Panc1 (cell line): ENCODE measurements around the gene KIF24. TPM values are rescaled to one million over a fixed set of nuclear protein-coding genes. Genes with fewer than 3 reads are reported as not detected.

ENCODE experiments used
- ATAC-seq: fragments of 200-7000 bp; cut with Tn5 transposase; 2 replicates; pipeline ENCODE4 v1.9.1; 2020; ENCODE audit warnings: mild to moderate bottlenecking, moderate library complexity
- BruUV-seq: library from RNA; stranded (reverse); fragments of 400-500 nt; replicated peaks from 2 replicates; lab custom pipeline; 2021; lab: Mats Ljungman, UMichigan
- CTCF ChIA-PET: fragments of 300-600 bp; sonication (Branson Sonifier 250); formaldehyde crosslinking; loops from one replicate; lab custom pipeline; 2022; ENCODE audit warnings: antibody characterized with exemption; lab: Charles Lee
- POLR2A ChIA-PET: fragments of 300-600 bp; sonication (Branson Sonifier 250); formaldehyde crosslinking; loops from one replicate; lab custom pipeline; 2022; ENCODE audit warnings: antibody characterized with exemption; lab: Charles Lee
- DNase-seq: peaks from one replicate; pipeline ENCODE4 v3.0.0-alpha.2; 2010; ENCODE audit warnings: low read depth, low spot score
- H3K27ac ChIP-seq: 2 replicates; pipeline ENCODE4 v1.5.1; 2011; ENCODE audit warnings: mild to moderate bottlenecking, low read length, inconsistent platforms
- H3K27me3 ChIP-seq: fragments of 200-500 bp; sonication (Bioruptor generic); 2 replicates; pipeline ENCODE4 v1.6.0; 2014; ENCODE audit warnings: low read length, inconsistent platforms; ENCODE audit not compliant: control insufficient read depth, insufficient read depth
- H3K36me3 ChIP-seq: fragments of 200-500 bp; sonication (Bioruptor generic); 2 replicates; pipeline ENCODE4 v1.5.1; 2014; ENCODE audit warnings: inconsistent platforms, mild to moderate bottlenecking, low read length, moderate library complexity; ENCODE audit not compliant: control insufficient read depth, insufficient read depth
- H3K4me1 ChIP-seq: 2 replicates; pipeline ENCODE4 v1.5.1; 2011; ENCODE audit warnings: inconsistent platforms, mild to moderate bottlenecking, low read length, moderate library complexity; ENCODE audit not compliant: control insufficient read depth, insufficient read depth
- H3K4me3 ChIP-seq, 2 experiments: 2 replicates each; pipeline ENCODE4 v1.5.1; 2011 to 2012; ENCODE audit warnings: low read depth in 2 of 2, low read length in 2 of 2, mild to moderate bottlenecking in 2 of 2, inconsistent platforms in 1 of 2, moderate library complexity in 1 of 2
- H3K9me3 ChIP-seq: fragments of 200-500 bp; sonication (Bioruptor generic); 2 replicates; pipeline ENCODE4 v1.5.1; 2014; ENCODE audit warnings: low read depth, mild to moderate bottlenecking, inconsistent platforms, low read length, moderate library complexity; ENCODE audit not compliant: control insufficient read depth, insufficient read depth
- CTCF ChIP-seq: fragments of 450-650 bp; IDR thresholded peaks from 2 replicates; pipeline ENCODE4 v1.5.1; 2017; ENCODE audit warnings: mild to moderate bottlenecking
- POLR2AphosphoS5 ChIP-seq: IDR thresholded peaks from 2 replicates; pipeline ENCODE4 v1.6.1; 2012; ENCODE audit warnings: mild to moderate bottlenecking, low read depth, low read length, moderate library complexity
- SIN3A ChIP-seq: IDR thresholded peaks from 2 replicates; pipeline ENCODE4 v1.6.1; 2012; ENCODE audit warnings: low read depth, mild to moderate bottlenecking, low read length, moderate library complexity, borderline replicate concordance; ENCODE audit not compliant: insufficient read depth
- in situ Hi-C: cut with HindIII; loops from 2 replicates; pipeline ENCODE4 v1.10.0; 2016; ENCODE audit warnings: low sequenced_read_pairs, low pct_unique_long_range_greater_than_20kb
- intact Hi-C: fragments of 100-400 bp; cut with micrococcal nuclease; formaldehyde crosslinking; loops from one replicate; pipeline ENCODE4 v1.10.0; 2022; ENCODE audit not compliant: unreplicated experiment
- total RNA-seq: library from RNA; stranded (reverse); gene quantifications from one replicate; pipeline ENCODE4 v1.2.1, GENCODE V29; 2021; ENCODE audit not compliant: unreplicated experiment
- TF ChIP-seq, protein P1 (sequence below), 2 experiments: IDR thresholded peaks; 2 replicates each; pipeline ENCODE4 v1.6.1; 2011 to 2012; ENCODE audit warnings: low read depth in 2 of 2, control low read depth in 1 of 2, low read length in 1 of 2, mild to moderate bottlenecking in 1 of 2, moderate library complexity in 1 of 2; ENCODE audit not compliant: insufficient read depth in 1 of 2

Gene KIF24
- total RNA-seq, 1 experiment from 2014 or later, result 7.2 TPM

GRCh38 chr9:34374339-34374738 is 45.3 kb upstream of the KIF24 start:
- DNase-seq (no peak), ATAC-seq (no peak)
- Histone ChIP-seq H3K9me3 (no peaks in the 10 kb centered on the region), H3K27me3 (no peaks in the 10 kb centered on the region), H3K36me3 (no peaks in the 10 kb centered on the region), H3K27ac (no peak overlapping the region), H3K4me1 (peaks cover 10% of the 10 kb centered on the region), H3K4me3 (no peak overlapping the region)
- TF ChIP-seq, protein P1, sequence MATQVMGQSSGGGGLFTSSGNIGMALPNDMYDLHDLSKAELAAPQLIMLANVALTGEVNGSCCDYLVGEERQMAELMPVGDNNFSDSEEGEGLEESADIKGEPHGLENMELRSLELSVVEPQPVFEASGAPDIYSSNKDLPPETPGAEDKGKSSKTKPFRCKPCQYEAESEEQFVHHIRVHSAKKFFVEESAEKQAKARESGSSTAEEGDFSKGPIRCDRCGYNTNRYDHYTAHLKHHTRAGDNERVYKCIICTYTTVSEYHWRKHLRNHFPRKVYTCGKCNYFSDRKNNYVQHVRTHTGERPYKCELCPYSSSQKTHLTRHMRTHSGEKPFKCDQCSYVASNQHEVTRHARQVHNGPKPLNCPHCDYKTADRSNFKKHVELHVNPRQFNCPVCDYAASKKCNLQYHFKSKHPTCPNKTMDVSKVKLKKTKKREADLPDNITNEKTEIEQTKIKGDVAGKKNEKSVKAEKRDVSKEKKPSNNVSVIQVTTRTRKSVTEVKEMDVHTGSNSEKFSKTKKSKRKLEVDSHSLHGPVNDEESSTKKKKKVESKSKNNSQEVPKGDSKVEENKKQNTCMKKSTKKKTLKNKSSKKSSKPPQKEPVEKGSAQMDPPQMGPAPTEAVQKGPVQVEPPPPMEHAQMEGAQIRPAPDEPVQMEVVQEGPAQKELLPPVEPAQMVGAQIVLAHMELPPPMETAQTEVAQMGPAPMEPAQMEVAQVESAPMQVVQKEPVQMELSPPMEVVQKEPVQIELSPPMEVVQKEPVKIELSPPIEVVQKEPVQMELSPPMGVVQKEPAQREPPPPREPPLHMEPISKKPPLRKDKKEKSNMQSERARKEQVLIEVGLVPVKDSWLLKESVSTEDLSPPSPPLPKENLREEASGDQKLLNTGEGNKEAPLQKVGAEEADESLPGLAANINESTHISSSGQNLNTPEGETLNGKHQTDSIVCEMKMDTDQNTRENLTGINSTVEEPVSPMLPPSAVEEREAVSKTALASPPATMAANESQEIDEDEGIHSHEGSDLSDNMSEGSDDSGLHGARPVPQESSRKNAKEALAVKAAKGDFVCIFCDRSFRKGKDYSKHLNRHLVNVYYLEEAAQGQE (IDR thresholded peaks at IDR 0.05; ENCODE audit: insufficient read depth in 1 of 2, low read depth in 2 of 2, low read length in 1 of 2), result no peak
- no peak for TF ChIP-seq POLR2AphosphoS5
- intact Hi-C loops, result no loop called here
- ChIA-PET CTCF (interaction anchor here (1.2 to 1.5 kb wide), 2 partner anchors 30 to 120 kb away, joined by 3 read pairs; no protein-coding TSS in a partner anchor), POLR2A (interaction anchor here (0.6 kb wide), 1 partner anchor 147 kb away, joined by 3 read pairs; no protein-coding TSS in a partner anchor)
- BruUV-seq, result no TSS peak
- in situ Hi-C loops, result no loop called here

- ChIA-PET CTCF (interaction anchor here (1.2 kb wide), 1 partner anchor 38 kb away, joined by 4 read pairs; no protein-coding TSS in a partner anchor), POLR2A (no interaction called here)
- BruUV-seq, result no TSS peak
- no peak overlapping the region for H3K4me3 ChIP-seq
- intact Hi-C loops (no loop called here), in situ Hi-C loops (no loop called here)
- H3K27me3 ChIP-seq, result no peaks in the 10 kb centered on the region
- H3K9me3 ChIP-seq, result no peaks in the 10 kb centered on the region
- TF ChIP-seq SIN3A, result no peak
- no peak for TF ChIP-seq POLR2AphosphoS5
- no peak for TF ChIP-seq CTCF
- TF ChIP-seq, protein P1 (IDR thresholded peaks at IDR 0.05; ENCODE audit: insufficient read depth in 1 of 2, low read depth in 2 of 2, low read length in 1 of 2), result no peak
- H3K27ac ChIP-seq, result no peak overlapping the region
- peaks cover 10% of the 10 kb centered on the region for H3K4me1 ChIP-seq
- no peak for ATAC-seq
- no peaks in the 10 kb centered on the region for H3K36me3 ChIP-seq
- DNase-seq, result no peak
These were observed 44.7 kb upstream of the KIF24 start for GRCh38 chr9:34373749-34374148.
